Measurements from ENCODE around the gene CPNE8.

Gene CPNE8

GRCh38 chr12:38872156-38872555, 33.2 kb downstream of the CPNE8 start:
- no peak overlapping the region for H3K4me3 ChIP-seq (ENCODE audit: insufficient read length, low read depth)
- no peaks in the 10 kb centered on the region for H3K4me1 ChIP-seq (ENCODE audit: insufficient read depth, insufficient read length)
- H3K27me3 ChIP-seq (ENCODE audit: insufficient read depth, insufficient read length) = no peaks in the 10 kb centered on the region
- DNase-seq (ENCODE audit: low read depth, low spot score) = no peak
- peaks cover 7% of the 10 kb centered on the region for H3K36me3 ChIP-seq (ENCODE audit: insufficient read depth, insufficient read length, low read length)
- TF ChIP-seq SUZ12 (IDR thresholded peaks at IDR 0.05; ENCODE audit: extremely low read depth, insufficient read depth, insufficient read length) = no peak
- no peak for TF ChIP-seq YY1 (IDR thresholded peaks at IDR 0.05; ENCODE audit: insufficient read depth, insufficient read length)
- no peak for TF ChIP-seq ZNF274 (IDR thresholded peaks at IDR 0.05; ENCODE audit: low read depth, low read length)
- H3K9me3 ChIP-seq (ENCODE audit: insufficient read depth, low read length) = no peaks in the 10 kb centered on the region
- no peak overlapping the region for H3K9ac ChIP-seq (ENCODE audit: insufficient read length, low read depth)

- Histone ChIP-seq H3K36me3 (ENCODE audit: insufficient read depth, insufficient read length, low read length) (peaks cover 3% of the 10 kb centered on the region), H3K27me3 (ENCODE audit: insufficient read depth, insufficient read length) (no peaks in the 10 kb centered on the region), H3K4me3 (ENCODE audit: insufficient read length, low read depth) (no peak overlapping the region), H3K9me3 (ENCODE audit: insufficient read depth, low read length) (no peaks in the 10 kb centered on the region), H3K9ac (ENCODE audit: insufficient read length, low read depth) (no peak overlapping the region), H3K4me1 (ENCODE audit: insufficient read depth, insufficient read length) (no peaks in the 10 kb centered on the region)
- no peak for TF ChIP-seq ZNF274 (IDR thresholded peaks at IDR 0.05; ENCODE audit: low read depth, low read length)
- TF ChIP-seq YY1 (IDR thresholded peaks at IDR 0.05; ENCODE audit: insufficient read depth, insufficient read length) = no peak
- TF ChIP-seq SUZ12 (IDR thresholded peaks at IDR 0.05; ENCODE audit: extremely low read depth, insufficient read depth, insufficient read length) = no peak
- no peak for DNase-seq (ENCODE audit: low read depth, low spot score)
Measured at GRCh38 chr12:38869036-38869435, 36.4 kb downstream of the CPNE8 start.

- TF ChIP-seq YY1 (IDR thresholded peaks at IDR 0.05; ENCODE audit: insufficient read depth, insufficient read length) (no peak), SUZ12 (IDR thresholded peaks at IDR 0.05; ENCODE audit: extremely low read depth, insufficient read depth, insufficient read length) (no peak), ZNF274 (IDR thresholded peaks at IDR 0.05; ENCODE audit: low read depth, low read length) (no peak)
- H3K9me3 ChIP-seq (ENCODE audit: insufficient read depth, low read length) = no peaks in the 10 kb centered on the region
- no peak overlapping the region for H3K9ac ChIP-seq (ENCODE audit: insufficient read length, low read depth)
- no peaks in the 10 kb centered on the region for H3K4me1 ChIP-seq (ENCODE audit: insufficient read depth, insufficient read length)
- no peak for DNase-seq (ENCODE audit: low read depth, low spot score)
- H3K4me3 ChIP-seq (ENCODE audit: insufficient read length, low read depth) = no peak overlapping the region
- H3K27me3 ChIP-seq (ENCODE audit: insufficient read depth, insufficient read length) = no peaks in the 10 kb centered on the region
- peaks cover 8% of the 10 kb centered on the region for H3K36me3 ChIP-seq (ENCODE audit: insufficient read depth, insufficient read length, low read length)
Measured at GRCh38 chr12:38850461-38850860, 54.9 kb downstream of the CPNE8 start.

- Histone ChIP-seq H3K27me3 (ENCODE audit: insufficient read depth, insufficient read length) (no peaks in the 10 kb centered on the region), H3K9ac (ENCODE audit: insufficient read length, low read depth) (no peak overlapping the region), H3K4me1 (ENCODE audit: insufficient read depth, insufficient read length) (no peaks in the 10 kb centered on the region), H3K36me3 (ENCODE audit: insufficient read depth, insufficient read length, low read length) (peaks cover 8% of the 10 kb centered on the region), H3K9me3 (ENCODE audit: insufficient read depth, low read length) (no peaks in the 10 kb centered on the region), H3K4me3 (ENCODE audit: insufficient read length, low read depth) (no peak overlapping the region)
- TF ChIP-seq YY1 (IDR thresholded peaks at IDR 0.05; ENCODE audit: insufficient read depth, insufficient read length) = no peak
- no peak for TF ChIP-seq SUZ12 (IDR thresholded peaks at IDR 0.05; ENCODE audit: extremely low read depth, insufficient read depth, insufficient read length)
- no peak for TF ChIP-seq ZNF274 (IDR thresholded peaks at IDR 0.05; ENCODE audit: low read depth, low read length)
- no peak for DNase-seq (ENCODE audit: low read depth, low spot score)
Measured at GRCh38 chr12:38847247-38847646, 58.1 kb downstream of the CPNE8 start.

- H3K4me1 ChIP-seq (ENCODE audit: insufficient read depth, insufficient read length) = no peaks in the 10 kb centered on the region
- H3K27me3 ChIP-seq (ENCODE audit: insufficient read depth, insufficient read length) = no peaks in the 10 kb centered on the region
- no peak overlapping the region for H3K4me3 ChIP-seq (ENCODE audit: insufficient read length, low read depth)
- no peaks in the 10 kb centered on the region for H3K9me3 ChIP-seq (ENCODE audit: insufficient read depth, low read length)
- DNase-seq (ENCODE audit: low read depth, low spot score) = no peak
- TF ChIP-seq SUZ12 (IDR thresholded peaks at IDR 0.05; ENCODE audit: extremely low read depth, insufficient read depth, insufficient read length) (no peak), ZNF274 (IDR thresholded peaks at IDR 0.05; ENCODE audit: low read depth, low read length) (no peak), YY1 (IDR thresholded peaks at IDR 0.05; ENCODE audit: insufficient read depth, insufficient read length) (no peak)
- H3K36me3 ChIP-seq (ENCODE audit: insufficient read depth, insufficient read length, low read length) = peaks cover 8% of the 10 kb centered on the region
- no peak overlapping the region for H3K9ac ChIP-seq (ENCODE audit: insufficient read length, low read depth)
Measured at GRCh38 chr12:38844267-38844666, 61.1 kb downstream of the CPNE8 start.

- H3K9ac ChIP-seq (ENCODE audit: insufficient read length, low read depth) = no peak overlapping the region
- TF ChIP-seq ZNF274 (IDR thresholded peaks at IDR 0.05; ENCODE audit: low read depth, low read length) (no peak), YY1 (IDR thresholded peaks at IDR 0.05; ENCODE audit: insufficient read depth, insufficient read length) (no peak), SUZ12 (IDR thresholded peaks at IDR 0.05; ENCODE audit: extremely low read depth, insufficient read depth, insufficient read length) (no peak)
Measured at GRCh38 chr12:38838056-38838850, 67.1 kb downstream of the CPNE8 start.

GRCh38 chr12:38831715-38832114, 73.7 kb downstream of the CPNE8 start:
- H3K9me3 ChIP-seq (ENCODE audit: insufficient read depth, low read length) = no peaks in the 10 kb centered on the region
- H3K9ac ChIP-seq (ENCODE audit: insufficient read length, low read depth) = no peak overlapping the region
- no peaks in the 10 kb centered on the region for H3K36me3 ChIP-seq (ENCODE audit: insufficient read depth, insufficient read length, low read length)
- H3K4me1 ChIP-seq (ENCODE audit: insufficient read depth, insufficient read length) = no peaks in the 10 kb centered on the region
- DNase-seq (ENCODE audit: low read depth, low spot score) = no peak
- H3K4me3 ChIP-seq (ENCODE audit: insufficient read length, low read depth) = no peak overlapping the region
- no peaks in the 10 kb centered on the region for H3K27me3 ChIP-seq (ENCODE audit: insufficient read depth, insufficient read length)
- TF ChIP-seq YY1 (IDR thresholded peaks at IDR 0.05; ENCODE audit: insufficient read depth, insufficient read length) (no peak), ZNF274 (IDR thresholded peaks at IDR 0.05; ENCODE audit: low read depth, low read length) (no peak), SUZ12 (IDR thresholded peaks at IDR 0.05; ENCODE audit: extremely low read depth, insufficient read depth, insufficient read length) (no peak)

More at GRCh38 chr12:38838056-38838850, 67.1 kb downstream of the CPNE8 start:
- no peak overlapping the region for H3K4me3 ChIP-seq (ENCODE audit: insufficient read length, low read depth)
- no peaks in the 10 kb centered on the region for H3K27me3 ChIP-seq (ENCODE audit: insufficient read depth, insufficient read length)
- H3K36me3 ChIP-seq (ENCODE audit: insufficient read depth, insufficient read length, low read length) = no peaks in the 10 kb centered on the region
- DNase-seq (ENCODE audit: low read depth, low spot score) = no peak
- no peaks in the 10 kb centered on the region for H3K4me1 ChIP-seq (ENCODE audit: insufficient read depth, insufficient read length)
- no peaks in the 10 kb centered on the region for H3K9me3 ChIP-seq (ENCODE audit: insufficient read depth, low read length)
